Fibroblast of lung (primary cell): ENCODE measurements around the gene SCGB3A2.

Experiments
- CTCF ChIP-seq, 2 donors: IDR thresholded peaks in 1 of 2; conservative IDR thresholded peaks in 1 of 2; 1 replicate in 1 of 2; 2 replicates in 1 of 2; pipeline ENCODE4 v1.5.1; 2011 to 2012; ENCODE audit warnings: low read length in 2 of 2, control low read depth in 1 of 2, inconsistent platforms in 1 of 2, low read depth in 1 of 2, mild to moderate bottlenecking in 1 of 2
- EZH2 ChIP-seq: IDR thresholded peaks from 2 replicates; pipeline ENCODE4 v1.5.1; 2012; ENCODE audit warnings: low read length, control low read depth, mild to moderate bottlenecking; ENCODE audit errors: missing control alignments

- TF ChIP-seq CTCF (conservative IDR thresholded peaks at IDR 0.05 in 1 of 2, IDR thresholded peaks at IDR 0.05 in 1 of 2; ENCODE audit: low read depth in 1 of 2, low read length in 2 of 2) (no peak), EZH2 (no peak)
These were observed 1.3 kb downstream of the SCGB3A2 start for GRCh38 chr5:147879784-147880183.
